ENCODE data around the gene DNM3.
"Not testable (repeated sequence)": the region's sequence is repeated elsewhere in the genome, so short reads cannot be mapped to it uniquely, and the experiment has no call there.

Gene DNM3

DNA sequence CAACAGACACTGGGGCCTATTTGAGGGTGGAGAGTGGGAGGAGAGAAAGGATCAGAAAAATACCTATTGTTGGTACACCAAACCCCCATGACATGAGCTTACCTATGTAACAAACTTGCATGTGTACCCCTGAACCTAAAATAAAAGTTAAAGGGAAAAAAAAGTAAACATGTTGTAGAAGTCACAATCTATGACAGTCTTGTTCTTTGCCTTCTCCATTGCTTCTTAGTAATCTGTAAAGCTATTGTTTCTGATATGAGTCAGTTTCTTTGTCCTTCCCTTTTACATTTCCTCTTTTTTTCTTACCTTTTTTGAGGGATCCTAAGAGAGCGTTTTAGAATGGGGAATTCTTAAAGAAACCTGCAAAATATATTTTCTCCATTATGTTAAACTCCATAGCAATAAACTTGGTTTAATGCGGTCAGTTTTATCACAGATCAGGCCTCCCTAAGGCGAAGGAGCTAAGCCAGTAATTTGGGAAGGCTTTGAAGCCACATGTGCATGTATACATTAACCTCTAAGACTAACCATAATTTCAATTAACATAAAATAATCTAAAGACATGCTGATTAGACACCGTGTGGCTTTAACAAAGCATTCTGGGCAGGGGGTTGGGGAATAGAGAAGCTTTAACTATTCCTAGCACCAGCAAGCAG lies 501.4 kb downstream of the DNM3 start:
- FAIRE-seq = no peak

DNA sequence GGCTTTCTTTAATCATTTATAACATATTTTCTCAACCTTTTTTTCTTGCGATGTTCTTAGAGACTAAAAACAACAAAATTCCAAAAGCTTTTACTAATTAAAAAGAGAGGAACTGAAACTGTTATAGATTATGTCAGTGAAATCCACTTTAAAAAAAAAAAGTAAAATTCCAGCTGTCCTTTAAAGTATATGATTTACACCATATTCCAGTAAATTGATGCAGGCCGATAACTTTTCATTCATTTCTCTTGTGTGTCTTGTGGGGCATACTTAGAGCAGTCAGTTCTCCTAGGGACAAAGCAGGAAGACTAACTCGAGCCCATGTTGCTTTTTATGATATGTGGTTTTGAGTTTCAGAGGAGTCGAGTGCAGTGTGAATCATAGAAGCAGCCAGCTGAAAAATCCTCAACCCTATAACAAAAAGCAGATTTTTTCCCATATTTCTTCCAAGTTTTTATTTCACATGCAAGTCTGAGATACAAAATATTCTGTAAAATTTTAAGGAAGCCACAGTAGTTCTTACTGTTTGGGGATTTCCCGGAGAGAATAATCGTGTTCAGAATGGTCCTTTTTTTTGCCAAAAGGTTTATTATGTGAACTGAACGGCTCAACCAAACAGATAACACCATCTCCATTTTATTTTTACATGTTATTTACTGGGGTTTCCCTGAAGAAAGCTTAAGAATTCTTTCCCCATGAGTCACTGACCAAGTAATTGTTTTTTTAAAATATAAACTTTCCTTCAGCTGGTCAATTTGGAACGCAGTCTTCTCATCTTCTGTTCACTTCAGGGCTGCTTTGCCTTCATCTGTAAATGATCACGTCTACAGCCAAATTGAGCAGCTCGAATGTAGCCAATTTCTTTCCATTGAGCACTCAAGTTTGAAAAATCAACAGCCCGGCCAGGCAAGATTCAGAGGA lies 502.2 kb downstream of the DNM3 start:
- no peak for FAIRE-seq

DNA sequence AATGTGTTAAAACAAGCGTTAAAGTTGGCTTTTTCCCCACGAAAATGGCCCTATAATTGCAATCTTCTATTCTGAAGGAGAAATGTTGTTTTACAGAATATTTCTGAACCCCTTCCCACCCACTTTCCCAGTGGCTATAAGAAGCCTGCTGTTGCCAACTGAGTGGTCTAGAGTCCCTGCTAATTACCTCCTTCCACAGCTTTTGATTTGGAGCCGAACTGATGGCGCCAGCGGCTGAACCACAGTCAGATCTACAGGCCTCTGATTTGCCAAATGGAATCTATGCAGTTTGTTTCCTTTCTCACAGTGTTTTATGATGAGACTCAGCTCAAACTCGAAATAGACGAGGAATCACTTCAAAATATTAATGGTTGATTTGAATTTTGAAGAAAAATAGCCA lies 503.1 kb downstream of the DNM3 start:
- no peak for FAIRE-seq

DNA sequence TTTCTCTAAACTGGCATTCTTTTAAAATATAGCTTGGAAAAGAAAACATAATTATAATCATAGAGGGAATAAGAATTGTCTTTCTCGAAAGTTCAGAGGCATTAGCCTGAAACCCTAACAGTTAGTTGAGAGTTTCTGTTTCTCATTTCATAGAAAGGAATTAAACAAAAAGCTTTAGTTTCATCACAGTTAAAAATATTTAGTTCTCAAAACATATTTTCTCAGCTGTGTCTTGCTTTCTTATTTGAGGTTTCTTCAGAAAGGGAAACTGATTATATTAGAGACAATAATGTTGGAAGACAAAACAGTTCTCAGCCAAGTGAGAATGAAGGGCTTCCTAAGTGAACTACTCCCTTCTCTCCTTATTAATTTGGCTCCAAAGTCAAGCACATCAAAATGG lies 503.8 kb downstream of the DNM3 start:
- no peak for FAIRE-seq

DNA sequence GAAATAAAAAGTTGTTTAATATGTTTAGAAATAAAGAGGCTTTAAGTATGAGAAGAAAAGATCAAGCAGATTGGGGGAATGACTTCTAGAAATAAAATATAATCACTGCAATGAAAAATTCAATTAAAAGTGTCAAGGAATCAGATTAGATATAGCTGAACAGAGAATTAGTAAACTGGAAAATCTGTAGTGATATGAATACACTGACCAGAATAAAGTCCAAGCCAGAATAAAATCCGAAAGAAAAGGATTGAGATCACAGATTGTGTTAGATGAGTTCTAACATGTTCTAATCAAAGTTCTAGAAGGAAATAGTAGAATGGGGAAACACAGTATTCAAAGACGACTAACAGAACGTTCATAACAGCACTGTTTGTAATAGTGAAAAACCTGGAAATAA lies 506.1 kb downstream of the DNM3 start:
- no peak for FAIRE-seq

DNA sequence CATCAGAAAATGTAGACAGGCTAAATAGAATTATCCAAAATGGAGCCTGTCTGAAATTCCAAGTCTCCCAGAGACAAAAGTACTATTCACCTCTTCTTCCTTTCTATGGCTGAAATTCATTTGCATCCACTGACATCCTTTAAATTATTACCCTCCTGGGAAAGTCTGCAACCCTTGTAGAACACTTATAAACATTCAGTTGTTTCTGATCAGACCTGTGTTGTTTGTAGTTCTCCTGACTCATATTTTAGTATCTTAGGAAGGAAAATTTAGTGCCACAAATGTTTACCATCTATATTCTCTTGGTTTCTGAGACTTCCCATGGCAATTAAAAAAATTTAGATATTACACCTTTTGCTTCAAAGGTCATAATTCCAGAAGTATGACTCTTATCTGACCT lies 509.6 kb downstream of the DNM3 start:
- no peak for FAIRE-seq

DNA sequence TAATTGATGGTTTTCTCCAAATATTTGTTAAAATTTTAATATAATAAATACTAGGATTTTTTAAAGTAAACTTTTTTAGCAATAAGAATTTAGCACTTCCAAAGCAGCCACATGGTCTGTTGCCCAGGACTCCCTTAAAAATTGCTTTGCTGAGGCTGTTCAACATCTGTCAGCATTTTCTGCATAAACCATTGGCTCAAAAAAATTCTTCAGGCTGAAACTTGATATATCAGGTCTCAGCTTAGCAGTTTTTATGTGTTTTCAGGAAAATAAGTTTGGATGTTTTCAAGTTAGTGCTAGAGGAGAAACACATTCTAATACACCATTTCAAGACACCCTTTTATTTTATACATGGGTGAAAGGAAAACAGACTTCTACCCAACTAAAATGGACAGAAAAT lies 510.0 kb downstream of the DNM3 start:
- no peak for FAIRE-seq

DNA sequence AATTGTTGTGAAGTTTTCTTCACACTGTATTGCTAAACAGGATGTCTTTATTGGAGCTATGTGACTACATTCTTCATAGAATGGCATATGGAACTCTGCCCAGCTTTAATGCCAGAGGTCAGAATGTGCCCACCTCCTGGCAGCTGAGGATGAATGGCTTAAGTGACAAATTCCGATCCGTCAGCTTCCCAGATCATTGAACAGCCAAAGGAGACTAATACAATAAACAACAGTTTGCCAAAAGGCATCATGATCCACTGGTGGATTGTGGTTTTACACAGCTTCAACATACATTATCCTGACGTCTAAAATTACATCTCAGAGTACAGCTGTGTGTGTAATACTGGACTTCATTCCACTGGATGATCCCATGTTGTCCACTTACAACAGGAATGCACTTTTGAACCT lies 510.5 kb downstream of the DNM3 start:
- FAIRE-seq = no peak

DNA sequence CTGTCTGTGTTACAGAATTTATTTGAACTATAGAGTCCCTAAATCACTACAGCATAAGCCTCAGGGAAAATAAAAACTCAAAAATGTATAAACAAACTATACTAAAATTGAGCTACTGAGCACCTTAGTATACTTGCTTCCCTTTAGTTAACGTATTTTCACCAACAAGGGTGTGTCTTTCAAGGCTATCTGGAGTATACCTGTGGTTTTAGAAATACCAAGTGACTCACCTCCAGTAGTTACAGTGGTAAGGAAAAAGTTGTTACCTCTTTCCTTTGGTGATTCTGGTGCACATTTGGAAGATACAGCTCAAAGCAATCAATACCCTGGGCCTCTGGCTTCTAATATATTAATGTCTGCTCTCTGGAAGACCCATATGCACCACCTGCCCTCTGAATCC lies 511.1 kb downstream of the DNM3 start:
- FAIRE-seq = no peak

DNA sequence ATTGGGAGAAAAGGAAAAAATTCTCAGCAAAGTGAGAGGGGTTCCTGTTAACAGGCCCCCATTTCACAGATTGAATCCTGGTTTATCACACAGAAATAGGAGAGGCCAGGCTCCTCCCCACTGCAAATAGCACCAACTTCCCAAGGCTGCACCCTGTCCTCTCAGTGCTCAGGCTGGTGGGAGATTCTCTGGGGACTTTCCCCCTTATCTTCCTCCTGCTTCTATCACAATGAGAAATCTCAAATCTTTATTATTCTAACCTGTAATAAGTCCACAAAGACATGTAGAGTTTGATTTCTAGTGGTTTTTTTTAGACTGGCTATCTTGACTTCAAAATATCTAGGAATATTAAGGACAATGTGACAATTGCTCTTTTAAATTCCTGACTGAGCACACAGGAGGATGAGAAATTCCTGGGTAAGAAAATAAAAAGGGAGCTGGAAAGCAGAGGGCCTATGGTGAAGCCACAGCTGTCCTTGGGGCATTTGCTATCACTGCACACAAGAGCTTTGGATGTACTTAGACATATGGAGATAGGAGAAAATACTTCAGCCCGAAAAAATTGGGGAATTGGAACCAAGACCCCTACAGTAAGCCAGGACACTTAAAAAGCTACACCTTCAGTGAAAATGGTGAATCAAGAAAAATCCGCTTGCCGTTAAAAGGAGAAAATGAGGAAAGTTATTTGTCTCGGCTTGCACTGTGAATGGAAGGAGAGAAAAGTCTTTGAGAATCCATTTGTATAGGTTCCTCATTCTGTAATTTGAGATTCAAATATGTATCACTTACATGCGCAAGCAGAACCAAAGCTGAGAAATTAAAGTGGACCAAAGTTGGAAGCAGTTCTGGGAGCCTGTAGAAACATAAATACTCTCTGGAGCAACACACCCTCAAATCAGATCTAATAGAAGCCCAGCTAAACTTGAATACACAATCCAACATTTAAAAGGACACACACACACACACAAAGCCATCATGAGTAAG lies 513.3 kb downstream of the DNM3 start:
- FAIRE-seq = no peak

DNA sequence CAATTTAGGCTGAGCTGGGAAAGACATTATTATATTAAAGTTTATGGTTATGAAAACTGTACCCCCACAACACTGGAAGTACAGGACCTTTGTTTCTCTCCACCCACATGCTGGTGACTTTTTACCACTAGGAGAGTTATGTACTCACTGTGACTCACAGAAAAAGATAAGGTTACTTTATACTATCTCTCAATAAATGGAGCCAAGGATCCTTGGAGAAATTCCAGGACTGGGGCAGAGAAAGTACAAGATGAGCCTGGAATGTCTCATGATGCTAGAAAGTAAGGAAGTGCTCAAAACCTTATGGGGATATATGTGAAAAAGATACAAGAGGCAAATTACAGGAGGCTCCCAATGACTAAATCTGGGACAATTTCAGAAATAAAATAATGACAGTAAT lies 515.3 kb downstream of the DNM3 start:
- FAIRE-seq = no peak

DNA sequence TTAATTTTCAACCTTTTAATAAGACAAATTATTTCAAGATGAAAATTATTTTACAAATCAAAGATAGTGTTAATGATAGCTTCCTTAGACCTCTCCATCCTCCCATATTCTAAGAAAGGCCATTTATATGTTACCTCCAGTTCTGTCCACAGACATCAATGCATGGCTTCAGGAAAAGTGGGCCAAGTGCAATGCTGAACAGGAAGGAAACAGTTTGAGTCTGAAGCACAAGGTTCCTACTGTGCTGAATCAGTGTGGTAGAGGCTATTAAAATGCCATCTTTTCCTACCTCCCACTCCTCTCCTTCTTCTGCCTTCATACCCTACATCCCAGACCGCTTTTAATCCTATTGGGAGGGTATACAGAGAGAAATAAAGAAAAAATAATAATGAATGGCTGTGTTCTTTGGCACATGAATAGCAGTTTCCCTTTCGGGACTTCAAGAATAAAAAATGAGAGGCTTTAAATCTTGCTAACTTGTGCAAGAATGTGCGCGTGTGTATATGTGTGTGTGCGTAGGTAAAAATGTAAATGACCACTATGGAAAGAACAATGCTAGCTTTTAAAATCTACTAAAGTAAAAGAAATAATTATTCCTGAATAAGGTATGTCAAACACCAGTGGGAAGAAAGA lies 516.6 kb downstream of the DNM3 start:
- FAIRE-seq = no peak

DNA sequence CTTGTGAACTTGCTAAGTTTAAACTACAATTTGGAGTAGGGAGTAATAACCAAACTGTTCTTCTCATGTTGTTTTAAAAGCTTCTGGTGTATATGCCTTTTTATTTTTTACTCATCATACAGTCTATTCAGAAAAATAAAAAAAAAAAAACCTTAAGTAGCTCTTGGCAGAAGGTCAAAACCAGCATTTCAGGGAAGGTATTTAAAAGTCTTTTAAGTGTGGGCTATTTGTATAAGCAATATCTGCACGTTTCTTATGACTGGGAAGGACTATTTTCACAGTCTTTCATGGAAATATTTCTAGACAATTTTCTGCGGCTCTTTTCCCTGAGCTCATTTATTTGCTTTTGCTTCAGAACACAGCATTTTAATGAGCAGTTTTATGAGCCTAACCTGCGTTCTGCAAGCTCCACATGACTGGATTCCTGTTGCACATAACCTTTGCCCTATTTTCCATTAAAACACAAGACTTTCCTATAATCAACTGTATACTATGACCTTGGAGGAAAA lies 518.2 kb downstream of the DNM3 start:
- peak; percentile 5 for FAIRE-seq

DNA sequence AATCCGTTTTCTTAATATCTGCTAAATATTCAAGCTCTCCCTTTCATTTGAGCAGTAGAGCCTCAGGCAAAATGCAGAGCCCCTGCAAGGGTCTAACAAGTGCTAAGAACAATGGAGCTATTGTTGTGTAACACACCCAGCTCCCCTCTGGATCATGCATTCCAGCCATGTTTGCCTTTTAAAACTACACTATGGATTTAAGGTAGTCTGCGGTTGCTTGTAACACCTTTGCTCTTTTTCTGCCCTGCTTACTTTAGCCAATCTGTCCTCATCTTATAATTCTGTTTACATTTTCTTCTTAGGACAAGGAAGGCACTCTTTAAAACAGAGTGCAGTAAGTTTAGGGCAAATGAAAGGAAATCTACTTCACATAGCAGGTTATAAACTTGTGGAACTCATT lies 519.2 kb downstream of the DNM3 start:
- FAIRE-seq = peak; percentile 10

DNA sequence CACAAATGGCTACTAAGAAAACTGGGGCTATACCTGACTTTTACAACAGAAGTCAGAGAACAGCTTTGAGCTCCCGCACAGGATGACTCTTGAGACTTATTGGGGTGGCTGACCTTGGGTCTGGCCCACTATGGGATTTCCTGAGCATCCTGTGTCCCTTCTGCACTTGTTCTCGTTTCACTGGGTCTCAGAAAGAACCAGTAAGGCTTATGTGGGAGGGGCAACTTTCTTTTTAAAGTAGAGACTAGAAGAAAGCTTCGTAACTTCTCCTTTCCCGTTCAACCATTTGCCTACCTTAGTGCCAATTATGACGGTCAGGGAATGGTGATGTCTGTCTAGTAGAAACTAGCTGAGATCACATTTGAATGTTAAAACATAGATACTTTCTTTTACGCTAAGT lies 519.7 kb downstream of the DNM3 start:
- no peak for FAIRE-seq

DNA sequence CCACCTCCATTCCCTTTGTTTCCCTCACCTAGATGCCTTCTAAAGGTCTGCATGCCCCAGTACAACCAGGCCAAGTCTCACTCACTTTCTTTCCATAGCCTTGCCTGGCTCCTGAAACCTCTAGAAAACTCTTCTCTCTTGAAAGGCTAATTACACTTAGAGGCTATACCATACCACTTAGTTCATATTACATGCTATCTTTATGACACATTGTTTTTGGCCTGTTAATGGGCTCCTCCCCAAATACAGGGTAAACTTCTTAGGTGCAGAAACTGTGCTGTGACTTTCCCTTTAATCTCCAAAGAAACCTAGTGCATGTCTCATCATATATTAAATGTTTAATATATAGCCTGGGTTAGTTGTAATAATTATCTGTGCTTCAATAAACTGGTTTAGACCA lies 522.6 kb downstream of the DNM3 start:
- no peak for FAIRE-seq

DNA sequence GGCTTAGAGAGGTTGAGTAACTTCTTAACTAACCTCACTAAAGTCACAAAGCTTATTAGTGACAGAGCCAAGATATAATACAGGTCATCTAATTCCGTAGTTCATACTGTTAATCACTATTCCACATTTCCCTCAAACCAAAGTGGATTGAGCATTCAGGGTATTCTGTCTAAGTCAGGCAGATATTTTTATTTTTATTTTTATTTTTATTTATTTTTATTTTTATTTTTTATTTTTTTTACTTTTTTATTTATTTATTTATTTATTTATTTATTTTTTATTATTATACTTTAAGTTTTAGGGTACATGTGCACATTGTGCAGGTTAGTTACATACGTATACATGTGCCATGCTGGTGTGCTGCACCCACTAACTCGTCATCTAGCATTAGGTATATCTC lies 530.3 kb downstream of the DNM3 start:
- not testable (repeated sequence) for FAIRE-seq

DNA sequence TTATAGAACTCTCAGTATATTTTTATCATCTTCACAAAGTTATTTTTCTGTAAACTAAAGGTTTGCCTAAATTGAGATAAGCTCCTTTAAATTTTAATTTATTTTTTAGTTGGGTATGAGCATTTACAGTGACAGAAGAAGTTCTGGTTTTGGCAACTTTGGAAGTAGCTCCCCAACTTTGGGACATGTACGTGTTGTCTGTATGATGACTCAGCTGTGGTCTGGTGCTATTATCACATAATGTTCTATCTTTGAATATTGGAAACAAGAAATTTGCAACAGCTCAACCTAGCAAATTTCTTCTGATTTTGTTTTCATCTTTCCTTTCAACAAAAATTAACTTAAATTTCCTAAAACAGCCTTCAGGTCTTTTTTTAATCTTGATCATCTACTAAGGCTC lies 532.6 kb downstream of the DNM3 start:
- no peak for FAIRE-seq

DNA sequence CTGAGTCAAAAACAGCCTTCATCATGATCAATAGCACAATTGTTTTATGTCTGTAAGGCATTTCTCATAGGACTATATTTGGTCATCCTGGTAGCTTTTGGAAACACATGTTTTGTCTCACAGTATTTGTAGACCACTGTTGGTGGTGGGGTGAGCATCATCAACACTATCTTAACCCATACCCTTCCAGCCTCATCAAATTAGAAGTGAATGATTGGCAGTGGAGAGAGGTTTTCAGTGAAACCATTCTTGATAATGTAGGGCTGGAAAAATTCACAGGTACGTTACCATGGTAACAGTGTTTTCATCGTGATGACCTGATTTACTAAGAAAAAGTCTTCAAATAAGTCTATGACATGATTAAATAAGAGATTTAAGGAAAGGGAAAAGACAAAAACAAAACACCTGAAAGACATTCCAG lies 533.9 kb downstream of the DNM3 start:
- no peak for FAIRE-seq

DNA sequence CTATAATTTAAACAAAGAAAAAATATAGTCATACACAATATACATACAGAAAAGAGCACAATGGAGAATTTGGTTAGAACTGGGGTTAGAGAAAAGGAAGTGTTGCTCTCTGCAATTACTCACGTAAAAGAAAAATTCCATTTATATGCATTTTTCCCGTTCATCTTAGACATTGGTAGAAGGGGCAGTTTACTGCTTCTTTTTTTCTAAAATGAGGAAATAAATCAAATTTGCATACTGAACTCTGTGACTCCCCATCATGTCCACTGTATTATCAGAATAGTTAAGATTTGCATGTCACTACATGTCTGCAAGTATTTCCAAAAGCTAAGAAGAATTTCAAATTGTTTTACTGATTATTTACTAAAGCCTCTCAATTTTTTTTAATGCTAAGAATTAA lies 535.1 kb downstream of the DNM3 start:
- FAIRE-seq = no peak

DNA sequence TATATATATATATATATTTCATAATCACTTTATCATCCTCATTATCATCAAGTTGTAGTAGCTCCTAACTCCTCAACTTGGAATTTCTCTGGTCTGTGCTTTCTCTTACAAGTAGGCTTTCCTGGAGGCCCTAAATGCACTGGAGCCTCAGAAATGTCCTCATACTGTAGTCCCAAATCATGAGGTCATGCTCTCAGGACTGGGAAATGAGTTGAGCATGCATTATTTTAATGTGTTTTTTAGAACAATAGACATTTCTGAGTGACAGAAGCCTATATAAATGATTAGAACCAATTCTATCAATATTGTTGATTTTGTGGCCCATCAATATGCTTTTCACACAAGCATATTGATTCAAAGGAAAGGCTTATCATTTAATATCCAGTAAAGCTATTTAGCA lies 536.3 kb downstream of the DNM3 start:
- FAIRE-seq = no peak

DNA sequence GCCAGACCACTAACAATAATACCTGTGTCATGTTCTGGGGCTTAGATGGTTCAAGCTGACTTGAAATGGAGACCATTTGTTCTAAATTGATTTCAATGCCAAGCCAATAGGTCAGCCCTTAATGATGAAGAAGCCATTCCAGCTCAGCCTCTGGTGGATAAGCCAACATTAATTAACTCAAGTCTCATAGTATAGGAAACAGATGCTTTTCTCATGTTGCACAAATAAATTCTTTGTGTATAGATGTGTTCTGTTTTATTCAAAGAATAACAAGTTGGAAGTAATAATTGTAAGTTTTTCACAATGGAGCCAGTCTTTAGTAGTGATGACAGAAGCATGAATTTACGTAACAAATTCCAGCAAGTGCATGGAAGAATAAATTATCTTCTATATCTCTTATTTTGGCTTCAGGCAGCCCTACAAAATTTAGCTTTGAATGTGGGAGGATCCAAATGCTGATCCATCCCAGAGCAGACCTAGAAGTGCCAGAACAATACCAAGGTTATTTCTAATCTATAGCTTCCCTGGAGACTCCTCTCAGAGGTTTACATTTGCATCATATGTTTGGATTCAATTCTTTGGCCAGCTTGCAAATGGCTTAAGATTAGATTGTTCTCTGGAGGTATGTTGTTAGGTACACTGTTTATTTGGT lies 536.9 kb downstream of the DNM3 start:
- no peak for FAIRE-seq

Measured in colon (tissue), 2 donors.